ENCODE results near the gene NKX6-2. TPM values are rescaled to one million over a fixed set of nuclear protein-coding genes. Genes with fewer than 3 reads are reported as not detected.

NKX6-2 gene
- total RNA-seq, 1 donor from 2014 or later: not detected

GRCh38 chr10:132740588-132740987, 45.4 kb downstream of the NKX6-2 start:
- no peak for DNase-seq (ENCODE audit: low spot score in 2 of 2, unreplicated experiment in 2 of 2)
- H3K9me3 Mint-ChIP-seq: no peaks in the 10 kb centered on the region
- TF ChIP-seq, protein P1, sequence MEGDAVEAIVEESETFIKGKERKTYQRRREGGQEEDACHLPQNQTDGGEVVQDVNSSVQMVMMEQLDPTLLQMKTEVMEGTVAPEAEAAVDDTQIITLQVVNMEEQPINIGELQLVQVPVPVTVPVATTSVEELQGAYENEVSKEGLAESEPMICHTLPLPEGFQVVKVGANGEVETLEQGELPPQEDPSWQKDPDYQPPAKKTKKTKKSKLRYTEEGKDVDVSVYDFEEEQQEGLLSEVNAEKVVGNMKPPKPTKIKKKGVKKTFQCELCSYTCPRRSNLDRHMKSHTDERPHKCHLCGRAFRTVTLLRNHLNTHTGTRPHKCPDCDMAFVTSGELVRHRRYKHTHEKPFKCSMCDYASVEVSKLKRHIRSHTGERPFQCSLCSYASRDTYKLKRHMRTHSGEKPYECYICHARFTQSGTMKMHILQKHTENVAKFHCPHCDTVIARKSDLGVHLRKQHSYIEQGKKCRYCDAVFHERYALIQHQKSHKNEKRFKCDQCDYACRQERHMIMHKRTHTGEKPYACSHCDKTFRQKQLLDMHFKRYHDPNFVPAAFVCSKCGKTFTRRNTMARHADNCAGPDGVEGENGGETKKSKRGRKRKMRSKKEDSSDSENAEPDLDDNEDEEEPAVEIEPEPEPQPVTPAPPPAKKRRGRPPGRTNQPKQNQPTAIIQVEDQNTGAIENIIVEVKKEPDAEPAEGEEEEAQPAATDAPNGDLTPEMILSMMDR (IDR thresholded peaks at IDR 0.05; ENCODE audit: unreplicated experiment): no peak
- no peak overlapping the region for H3K27ac Mint-ChIP-seq
- H3K36me3 Mint-ChIP-seq: no peaks in the 10 kb centered on the region
- H3K27me3 Mint-ChIP-seq (ENCODE audit: low read depth): no peaks in the 10 kb centered on the region
- no peak overlapping the region for H3K4me3 Mint-ChIP-seq
- H3K4me1 Mint-ChIP-seq: no peaks in the 10 kb centered on the region

DNA sequence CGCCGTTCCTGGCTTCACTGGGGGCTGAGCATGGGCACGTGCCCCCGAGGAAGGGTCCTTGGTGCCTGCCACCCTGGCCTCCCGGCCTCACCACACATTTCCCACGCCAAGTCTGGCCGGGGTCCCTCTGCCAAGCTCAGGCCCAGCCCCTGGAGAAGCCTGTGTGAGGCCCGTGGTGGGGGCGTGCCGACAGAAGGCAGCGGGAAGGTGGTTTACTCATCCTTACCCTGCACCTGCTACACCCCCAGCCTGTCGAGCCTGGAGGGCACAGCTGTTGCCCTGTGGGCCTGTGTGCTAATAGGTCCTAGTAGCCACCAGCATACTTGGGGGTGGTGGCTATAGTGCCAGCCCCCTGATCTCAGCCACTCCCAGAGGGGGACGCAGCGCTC, 46.7 kb downstream of the NKX6-2 start:
- Mint-ChIP-seq H3K4me1 (no peaks in the 10 kb centered on the region), H3K36me3 (no peaks in the 10 kb centered on the region), H3K9me3 (no peaks in the 10 kb centered on the region), H3K4me3 (no peak overlapping the region), H3K27ac (no peak overlapping the region), H3K27me3 (ENCODE audit: low read depth) (no peaks in the 10 kb centered on the region)
- TF ChIP-seq, protein P1 (IDR thresholded peaks at IDR 0.05; ENCODE audit: unreplicated experiment): no peak
- DNase-seq (ENCODE audit: low spot score in 2 of 2, unreplicated experiment in 2 of 2): no peak

GRCh38 chr10:132738454-132739224, 47.3 kb downstream of the NKX6-2 start:
- TF ChIP-seq, protein P1 (IDR thresholded peaks at IDR 0.05; ENCODE audit: unreplicated experiment): no peak
- no peak overlapping the region for H3K4me3 Mint-ChIP-seq
- no peak for DNase-seq (ENCODE audit: low spot score in 2 of 2, unreplicated experiment in 2 of 2)
- H3K4me1 Mint-ChIP-seq: no peaks in the 10 kb centered on the region
- H3K9me3 Mint-ChIP-seq: no peaks in the 10 kb centered on the region
- no peaks in the 10 kb centered on the region for H3K36me3 Mint-ChIP-seq
- no peak overlapping the region for H3K27ac Mint-ChIP-seq
- no peaks in the 10 kb centered on the region for H3K27me3 Mint-ChIP-seq (ENCODE audit: low read depth)

DNA sequence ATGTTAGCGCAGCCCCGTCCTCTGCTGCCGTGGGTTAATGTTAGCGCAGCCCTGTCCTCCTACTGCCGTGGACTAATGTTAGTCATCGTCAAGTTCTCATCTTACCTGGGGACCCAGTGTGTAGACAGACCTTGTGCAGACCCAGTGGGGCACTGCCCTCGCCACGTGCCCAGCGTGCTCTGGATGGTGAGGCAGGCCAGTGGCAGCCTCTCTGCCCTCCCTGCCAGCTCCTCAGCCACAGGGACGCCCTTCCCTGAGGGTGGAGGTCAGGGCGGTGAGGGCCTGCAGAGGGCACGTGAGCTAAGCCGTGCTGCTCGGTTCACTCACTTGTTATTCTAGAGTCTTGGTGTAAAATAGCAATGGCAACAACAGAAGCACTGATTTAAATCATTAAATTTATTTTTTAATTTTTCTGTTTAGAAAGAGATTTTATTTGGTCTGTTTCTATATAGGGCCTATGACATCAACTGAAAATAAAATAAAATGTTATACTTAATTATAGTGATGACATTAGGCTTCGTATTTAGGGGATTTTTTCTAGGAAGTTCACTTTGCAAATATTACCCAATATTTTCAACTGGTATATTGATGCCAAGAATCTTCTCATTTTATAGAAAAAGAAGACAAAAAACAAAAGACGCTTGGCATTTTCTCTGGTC, 48.4 kb downstream of the NKX6-2 start:
- TF ChIP-seq, protein P1 (IDR thresholded peaks at IDR 0.05; ENCODE audit: unreplicated experiment): no peak
- no peak for DNase-seq (ENCODE audit: low spot score in 2 of 2, unreplicated experiment in 2 of 2)
- Mint-ChIP-seq H3K4me3 (no peak overlapping the region), H3K9me3 (no peaks in the 10 kb centered on the region), H3K27ac (no peak overlapping the region), H3K4me1 (no peaks in the 10 kb centered on the region), H3K36me3 (no peaks in the 10 kb centered on the region), H3K27me3 (ENCODE audit: low read depth) (no peaks in the 10 kb centered on the region)

- H3K27me3 Mint-ChIP-seq (ENCODE audit: low read depth): no peaks in the 10 kb centered on the region
Measured at GRCh38 chr10:132735923-132736391, 50.0 kb downstream of the NKX6-2 start.

More at GRCh38 chr10:132735923-132736391, 50.0 kb downstream of the NKX6-2 start:
- TF ChIP-seq, protein P1 (IDR thresholded peaks at IDR 0.05; ENCODE audit: unreplicated experiment): no peak
- H3K9me3 Mint-ChIP-seq: no peaks in the 10 kb centered on the region
- H3K36me3 Mint-ChIP-seq: no peaks in the 10 kb centered on the region
- H3K27ac Mint-ChIP-seq: no peak overlapping the region
- DNase-seq (ENCODE audit: low spot score in 2 of 2, unreplicated experiment in 2 of 2): no peak
- no peak overlapping the region for H3K4me3 Mint-ChIP-seq
- H3K4me1 Mint-ChIP-seq: no peaks in the 10 kb centered on the region
